D721Med (cell line): ENCODE measurements around the gene SLC39A11.

Source experiments
- DNase-seq: peaks from one replicate; pipeline ENCODE4 v3.0.0; 2011; ENCODE audit warnings: low spot score; ENCODE audit not compliant: insufficient read length
- FAIRE-seq: peaks from 2 replicates; lab custom pipeline; 2011; peaks lifted over from hg19 to GRCh38; lab: Jason Lieb, UNC
- CTCF ChIP-seq: IDR thresholded peaks from 2 replicates; pipeline ENCODE4 v1.5.1; 2012; ENCODE audit warnings: mild to moderate bottlenecking, control low read depth; ENCODE audit not compliant: insufficient read depth; ENCODE audit errors: missing control alignments

Gene SLC39A11

GRCh38 chr17:72971226-72971880 lies 121.1 kb downstream of the SLC39A11 start:
- TF ChIP-seq CTCF: no peak

GRCh38 chr17:72970797-72971196 lies 121.7 kb downstream of the SLC39A11 start:
- TF ChIP-seq CTCF: no peak
- DNase-seq (no peak), FAIRE-seq (no peak)

More at GRCh38 chr17:72971226-72971880, 121.1 kb downstream of the SLC39A11 start:
- no peak for FAIRE-seq
- DNase-seq: no peak

- no peak for TF ChIP-seq CTCF
- FAIRE-seq: no peak
- no peak for DNase-seq
Measured at GRCh38 chr17:72970246-72970645, 122.2 kb downstream of the SLC39A11 start.

GRCh38 chr17:72969293-72969906 lies 123.1 kb downstream of the SLC39A11 start:
- no peak for TF ChIP-seq CTCF
- FAIRE-seq: no peak
- no peak for DNase-seq

GRCh38 chr17:72968798-72969197 lies 123.7 kb downstream of the SLC39A11 start:
- FAIRE-seq (no peak), DNase-seq (no peak)
- no peak for TF ChIP-seq CTCF

GRCh38 chr17:72967977-72968585 lies 124.4 kb downstream of the SLC39A11 start:
- TF ChIP-seq CTCF: no peak
- FAIRE-seq (no peak), DNase-seq (no peak)
